ENCODE data around the gene SETBP1.

Gene SETBP1

DNA sequence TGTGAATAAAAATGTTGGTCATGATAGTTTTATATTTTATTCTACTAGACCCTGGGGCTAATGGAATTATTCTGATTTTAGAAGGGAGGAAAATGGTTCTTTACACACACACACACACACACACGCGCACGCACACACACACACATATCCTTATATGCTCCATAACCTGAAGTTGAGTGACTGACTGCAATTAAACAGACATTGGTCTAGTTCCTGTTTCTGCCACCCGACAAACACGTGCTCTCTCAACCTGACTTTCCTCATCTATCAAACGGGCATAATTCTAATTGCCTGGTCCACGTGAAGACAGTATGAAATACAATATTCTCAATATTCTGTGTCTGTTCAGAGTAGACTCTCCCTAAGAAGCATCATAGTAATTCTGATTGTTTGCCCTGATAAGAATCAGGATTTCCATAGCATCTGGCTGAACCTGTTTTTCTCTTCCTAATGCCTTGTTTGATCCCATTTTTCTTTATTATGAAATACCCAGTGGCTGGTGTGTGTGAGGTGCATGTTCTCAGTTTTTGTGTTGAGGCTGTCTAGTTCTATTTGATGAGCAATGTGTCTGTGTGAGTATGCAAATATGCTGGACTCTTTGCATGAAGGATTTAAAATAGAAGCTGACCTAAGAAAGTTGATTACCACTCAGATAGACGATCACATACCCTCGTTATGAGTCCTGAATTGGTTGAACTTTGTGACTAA, 51.0 kb downstream of the SETBP1 start:
- DNase-seq (ENCODE audit: low spot score in 2 of 2) (no peak), ATAC-seq (replicated peaks; ENCODE audit: extremely low read depth, poor library complexity, severe bottlenecking) (no peak)
- H3K36me3 Mint-ChIP-seq (ENCODE audit: insufficient read depth), result no peaks in the 10 kb centered on the region
- peaks cover 70% of the 10 kb centered on the region for H3K4me1 Mint-ChIP-seq
- H3K4me3 Mint-ChIP-seq, result no peak overlapping the region
- H3K27me3 Mint-ChIP-seq, result no peaks in the 10 kb centered on the region
- no peaks in the 10 kb centered on the region for H3K9me3 Mint-ChIP-seq
- H3K27ac Mint-ChIP-seq (ENCODE audit: low read depth), result peak overlapping the region; percentile 82

DNA sequence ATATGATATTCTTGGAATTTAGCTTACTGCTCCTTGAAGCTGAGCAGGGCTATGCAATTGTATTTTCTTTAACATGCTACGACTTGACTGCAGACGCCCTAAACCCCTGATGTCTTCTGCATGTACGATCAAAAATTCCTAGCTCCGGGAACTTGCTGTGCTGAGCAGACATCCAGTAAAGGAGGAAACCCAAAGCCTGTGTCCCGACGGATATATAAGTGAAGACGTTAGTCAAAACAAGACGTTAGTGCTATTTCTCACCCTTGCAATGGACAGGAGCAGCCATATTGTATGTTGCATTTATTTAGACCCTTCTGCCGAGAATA, 51.5 kb downstream of the SETBP1 start:
- Mint-ChIP-seq H3K27ac (ENCODE audit: low read depth) (no peak overlapping the region), H3K4me3 (no peak overlapping the region), H3K4me1 (peaks cover 65% of the 10 kb centered on the region), H3K36me3 (ENCODE audit: insufficient read depth) (no peaks in the 10 kb centered on the region), H3K9me3 (no peaks in the 10 kb centered on the region), H3K27me3 (no peaks in the 10 kb centered on the region)
- DNase-seq (ENCODE audit: low spot score in 2 of 2) (no peak), ATAC-seq (replicated peaks; ENCODE audit: extremely low read depth, poor library complexity, severe bottlenecking) (no peak)

DNA sequence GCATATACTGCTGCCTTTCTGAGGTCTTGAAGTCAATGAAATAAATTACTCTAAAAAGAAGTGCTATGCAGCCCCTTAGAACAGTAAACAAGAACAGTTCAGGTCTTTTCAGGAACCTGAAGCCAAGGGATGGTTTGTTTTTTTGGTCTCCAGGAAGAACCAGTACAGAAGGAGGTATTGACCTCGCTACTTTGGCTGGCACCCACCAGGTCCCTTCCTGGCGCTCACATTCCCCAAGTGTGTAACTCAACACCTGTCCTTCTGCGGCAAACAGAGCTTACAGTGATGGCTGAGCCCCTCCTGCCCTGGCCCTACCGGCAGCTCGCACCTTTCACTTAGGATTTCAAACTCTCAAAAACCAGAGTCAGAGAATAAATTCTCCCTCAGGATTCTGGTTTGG, 51.9 kb downstream of the SETBP1 start:
- no peak for DNase-seq (ENCODE audit: low spot score in 2 of 2)
- Mint-ChIP-seq H3K4me3 (no peak overlapping the region), H3K9me3 (no peaks in the 10 kb centered on the region), H3K4me1 (peaks cover 61% of the 10 kb centered on the region), H3K27ac (ENCODE audit: low read depth) (no peak overlapping the region), H3K36me3 (ENCODE audit: insufficient read depth) (no peaks in the 10 kb centered on the region), H3K27me3 (no peaks in the 10 kb centered on the region)
- no peak for ATAC-seq (replicated peaks; ENCODE audit: extremely low read depth, poor library complexity, severe bottlenecking)

DNA sequence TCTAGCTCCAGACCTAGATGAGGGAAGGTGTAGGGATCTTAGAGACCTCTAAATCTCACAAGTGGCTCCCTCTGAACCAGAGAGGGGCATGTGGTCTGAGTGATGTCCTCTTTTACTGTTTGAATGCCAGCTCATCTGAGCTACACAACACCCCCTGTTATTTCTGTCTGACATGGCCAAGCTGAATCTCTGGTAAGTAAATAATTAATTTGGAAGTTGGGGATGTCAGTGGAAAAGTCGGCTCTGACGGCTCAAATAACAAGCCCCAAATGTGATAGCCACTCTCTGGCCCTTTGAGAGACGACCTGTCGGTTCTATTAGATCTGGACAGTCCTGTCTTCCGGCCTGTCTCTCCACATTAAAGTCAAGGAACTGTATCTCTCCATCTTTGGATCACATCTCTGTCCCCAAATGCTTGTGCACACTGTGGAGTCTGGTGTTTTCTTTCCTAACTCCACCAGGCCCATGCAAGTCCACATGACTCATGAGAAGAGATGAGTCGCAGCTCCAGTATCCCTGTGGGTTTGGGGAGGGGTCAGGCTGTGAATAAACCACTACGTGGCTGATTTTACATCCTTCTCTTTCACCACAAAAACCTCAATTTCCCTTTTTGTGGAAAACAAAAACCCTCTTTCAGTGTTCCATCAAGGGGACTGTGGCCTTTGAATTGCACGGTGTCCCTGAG, 52.5 kb downstream of the SETBP1 start:
- Mint-ChIP-seq H3K4me3 (no peak overlapping the region), H3K4me1 (peaks cover 55% of the 10 kb centered on the region), H3K36me3 (ENCODE audit: insufficient read depth) (no peaks in the 10 kb centered on the region), H3K9me3 (no peaks in the 10 kb centered on the region), H3K27ac (ENCODE audit: low read depth) (no peak overlapping the region), H3K27me3 (no peaks in the 10 kb centered on the region)
- DNase-seq (ENCODE audit: low spot score in 2 of 2) (no peak), ATAC-seq (replicated peaks; ENCODE audit: extremely low read depth, poor library complexity, severe bottlenecking) (no peak)

DNA sequence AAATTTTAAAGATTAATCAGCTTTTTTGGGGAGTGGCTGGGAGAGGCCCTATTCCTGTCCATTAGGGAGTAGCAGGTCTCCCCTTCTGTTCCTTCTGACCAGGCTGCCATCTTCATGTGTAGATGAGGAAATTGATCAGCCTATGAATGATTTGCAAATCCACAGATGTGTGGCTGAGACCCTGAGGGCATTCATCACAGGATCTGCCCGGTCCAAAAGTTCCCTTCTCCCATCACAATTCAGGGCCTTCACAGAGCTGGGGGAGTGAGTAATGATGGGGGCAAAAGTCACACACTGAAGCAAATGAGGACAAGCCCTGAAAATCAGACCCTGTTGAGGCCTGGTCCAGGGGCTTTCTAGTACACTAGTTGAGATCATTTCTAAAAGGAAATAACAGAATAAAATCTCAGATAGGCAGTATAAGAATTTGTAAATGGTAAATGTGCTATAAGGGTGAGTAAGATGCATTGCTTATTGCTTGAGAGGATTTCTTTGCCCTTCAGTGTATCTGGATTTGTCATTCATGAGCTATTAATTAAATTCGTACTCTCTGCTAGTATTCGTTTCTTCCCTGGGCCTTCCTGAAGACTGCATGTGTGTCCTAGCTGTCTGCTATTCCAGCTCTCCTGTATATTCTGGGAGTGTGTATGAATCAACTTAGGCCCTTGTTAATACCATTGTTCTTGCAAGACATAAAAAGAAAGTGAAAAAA, 53.2 kb downstream of the SETBP1 start:
- H3K9me3 Mint-ChIP-seq, result no peaks in the 10 kb centered on the region
- H3K27me3 Mint-ChIP-seq, result no peaks in the 10 kb centered on the region
- no peak overlapping the region for H3K4me3 Mint-ChIP-seq
- peaks cover 48% of the 10 kb centered on the region for H3K4me1 Mint-ChIP-seq
- DNase-seq (ENCODE audit: low spot score in 2 of 2), result no peak
- no peaks in the 10 kb centered on the region for H3K36me3 Mint-ChIP-seq (ENCODE audit: insufficient read depth)
- H3K27ac Mint-ChIP-seq (ENCODE audit: low read depth), result no peak overlapping the region
- no peak for ATAC-seq (replicated peaks; ENCODE audit: extremely low read depth, poor library complexity, severe bottlenecking)

DNA sequence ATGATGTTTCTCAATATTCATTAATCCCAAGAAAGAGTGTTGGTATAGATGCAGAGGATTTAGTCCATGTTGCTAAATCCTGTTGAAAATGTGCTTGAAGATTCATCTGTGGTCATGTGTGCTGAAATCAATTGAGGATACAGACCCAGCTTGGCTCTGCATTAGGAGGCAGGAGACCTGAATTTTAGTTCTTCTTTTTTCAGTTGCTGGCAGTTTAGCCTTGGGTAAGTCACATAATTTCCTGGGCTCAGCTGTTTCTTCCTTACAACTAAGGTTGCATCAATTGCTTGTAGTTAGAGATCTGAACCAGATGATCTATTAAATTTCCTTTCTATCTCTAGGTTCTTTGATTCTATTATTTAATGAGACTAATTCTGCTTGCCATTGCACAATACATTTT, 54.4 kb downstream of the SETBP1 start:
- no peak overlapping the region for H3K4me3 Mint-ChIP-seq
- peaks cover 36% of the 10 kb centered on the region for H3K4me1 Mint-ChIP-seq
- H3K36me3 Mint-ChIP-seq (ENCODE audit: insufficient read depth), result no peaks in the 10 kb centered on the region
- H3K27ac Mint-ChIP-seq (ENCODE audit: low read depth), result no peak overlapping the region
- no peaks in the 10 kb centered on the region for H3K27me3 Mint-ChIP-seq
- ATAC-seq (replicated peaks; ENCODE audit: extremely low read depth, poor library complexity, severe bottlenecking) (no peak), DNase-seq (ENCODE audit: low spot score in 2 of 2) (no peak)
- H3K9me3 Mint-ChIP-seq, result no peaks in the 10 kb centered on the region

DNA sequence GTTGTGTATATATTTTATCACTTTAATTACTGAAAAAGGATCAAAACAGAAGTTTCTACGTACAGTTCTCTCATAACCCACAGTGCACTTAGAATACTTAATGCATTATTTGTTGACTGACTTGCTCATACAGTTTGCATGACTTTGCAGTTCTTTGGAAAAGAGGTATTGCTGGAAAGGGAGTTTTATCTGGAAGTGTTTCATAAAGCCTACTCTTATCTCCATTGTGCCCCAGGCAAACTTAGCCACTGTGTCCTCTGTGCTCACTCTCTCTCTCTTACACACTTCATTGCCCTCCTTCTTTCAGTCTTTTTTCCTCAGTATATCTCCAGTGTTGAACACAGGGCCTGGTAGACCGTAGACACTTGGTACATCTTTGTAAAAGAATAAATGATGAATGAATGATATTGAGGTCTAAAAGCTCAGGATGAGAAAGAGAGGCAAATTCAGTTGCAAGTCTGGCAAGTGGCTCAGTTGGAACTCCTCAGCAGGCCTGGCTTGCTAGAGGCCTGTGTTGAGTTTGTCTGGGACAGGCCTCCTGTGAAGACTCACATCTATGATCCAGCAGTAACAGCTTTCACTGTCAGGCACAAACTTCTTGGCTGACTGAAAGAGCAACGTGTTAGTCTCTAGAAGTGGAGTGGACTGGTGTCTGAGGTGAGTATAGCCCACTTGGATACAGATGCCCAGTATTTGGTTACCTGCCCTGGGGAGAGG, 56.1 kb downstream of the SETBP1 start:
- H3K36me3 Mint-ChIP-seq (ENCODE audit: insufficient read depth), result no peaks in the 10 kb centered on the region
- no peak for DNase-seq (ENCODE audit: low spot score in 2 of 2)
- no peak overlapping the region for H3K4me3 Mint-ChIP-seq
- H3K4me1 Mint-ChIP-seq, result peaks cover 20% of the 10 kb centered on the region
- H3K27ac Mint-ChIP-seq (ENCODE audit: low read depth), result no peak overlapping the region
- no peaks in the 10 kb centered on the region for H3K27me3 Mint-ChIP-seq
- no peaks in the 10 kb centered on the region for H3K9me3 Mint-ChIP-seq
- ATAC-seq (replicated peaks; ENCODE audit: extremely low read depth, poor library complexity, severe bottlenecking), result no peak

DNA sequence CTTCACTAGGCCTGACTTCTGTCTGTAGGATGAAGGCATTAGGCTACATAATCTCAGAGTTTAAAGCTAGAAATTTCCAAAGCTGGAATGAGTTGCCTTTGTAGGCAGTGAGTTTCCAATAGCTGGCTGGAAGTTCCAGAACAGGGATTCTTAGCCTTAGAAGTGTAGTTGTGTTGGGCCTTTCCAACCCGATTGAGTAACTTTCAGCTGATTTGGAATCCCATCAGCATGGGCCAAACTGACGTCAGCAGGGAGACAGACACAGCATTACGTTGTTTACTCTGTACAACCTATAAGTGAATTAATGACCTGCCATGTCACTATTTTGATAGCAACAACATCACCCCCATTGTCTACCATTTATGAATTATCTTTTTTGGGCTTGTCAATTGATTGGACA, 56.9 kb downstream of the SETBP1 start:
- no peak overlapping the region for H3K27ac Mint-ChIP-seq (ENCODE audit: low read depth)
- no peaks in the 10 kb centered on the region for H3K27me3 Mint-ChIP-seq
- H3K4me1 Mint-ChIP-seq, result peaks cover 15% of the 10 kb centered on the region
- DNase-seq (ENCODE audit: low spot score in 2 of 2), result no peak
- peaks cover 1% of the 10 kb centered on the region for H3K36me3 Mint-ChIP-seq (ENCODE audit: insufficient read depth)
- no peaks in the 10 kb centered on the region for H3K9me3 Mint-ChIP-seq
- ATAC-seq (replicated peaks; ENCODE audit: extremely low read depth, poor library complexity, severe bottlenecking), result no peak
- H3K4me3 Mint-ChIP-seq, result no peak overlapping the region

DNA sequence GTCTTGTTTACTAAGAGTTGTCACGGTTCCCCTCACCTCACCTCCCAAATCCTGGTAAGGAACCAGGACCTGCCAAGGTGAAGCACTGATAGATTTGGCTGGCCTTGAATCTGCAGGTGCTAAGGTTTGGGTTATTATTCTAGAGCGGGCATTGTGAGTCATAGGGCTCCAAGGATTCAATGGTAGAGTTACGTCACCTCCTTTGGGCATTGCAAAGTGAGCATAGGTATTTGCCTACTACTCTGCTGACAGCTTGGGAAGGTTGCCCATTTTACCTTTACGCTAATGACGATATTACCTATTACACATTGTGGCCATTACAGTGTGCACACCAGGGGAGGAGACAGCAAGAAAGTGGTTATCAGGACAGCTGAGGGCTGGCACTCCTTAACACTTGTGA, 59.3 kb downstream of the SETBP1 start:
- no peak overlapping the region for H3K27ac Mint-ChIP-seq (ENCODE audit: low read depth)
- H3K9me3 Mint-ChIP-seq, result no peaks in the 10 kb centered on the region
- peaks cover 1% of the 10 kb centered on the region for H3K36me3 Mint-ChIP-seq (ENCODE audit: insufficient read depth)
- H3K4me3 Mint-ChIP-seq, result no peak overlapping the region
- H3K27me3 Mint-ChIP-seq, result no peaks in the 10 kb centered on the region
- H3K4me1 Mint-ChIP-seq, result no peaks in the 10 kb centered on the region
- DNase-seq (ENCODE audit: low spot score in 2 of 2) (no peak), ATAC-seq (replicated peaks; ENCODE audit: extremely low read depth, poor library complexity, severe bottlenecking) (no peak)

DNA sequence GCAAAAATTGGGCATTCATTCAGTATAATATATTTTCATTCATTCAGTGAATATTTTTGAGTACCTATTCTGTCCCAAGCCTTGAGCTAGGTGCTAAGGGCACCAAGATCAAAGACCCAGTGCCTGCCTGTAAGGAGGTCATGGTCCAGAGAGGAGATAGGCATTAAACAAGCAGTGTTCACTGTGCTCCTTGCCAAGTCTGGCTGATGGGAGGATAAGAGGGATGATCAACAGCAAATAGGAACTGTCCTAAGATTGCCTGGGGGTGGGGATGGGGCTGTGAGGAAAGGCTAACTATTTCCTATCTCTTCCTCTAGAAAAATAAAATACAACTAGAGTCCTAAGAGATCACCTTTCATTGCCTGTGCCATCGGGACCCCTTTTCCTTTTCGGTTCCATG, 60.4 kb downstream of the SETBP1 start:
- ATAC-seq (replicated peaks; ENCODE audit: extremely low read depth, poor library complexity, severe bottlenecking) (no peak), DNase-seq (ENCODE audit: low spot score in 2 of 2) (no peak)
- H3K4me3 Mint-ChIP-seq, result no peak overlapping the region
- no peak overlapping the region for H3K27ac Mint-ChIP-seq (ENCODE audit: low read depth)
- H3K27me3 Mint-ChIP-seq, result no peaks in the 10 kb centered on the region
- H3K36me3 Mint-ChIP-seq (ENCODE audit: insufficient read depth), result peaks cover 1% of the 10 kb centered on the region
- H3K4me1 Mint-ChIP-seq, result no peaks in the 10 kb centered on the region
- no peaks in the 10 kb centered on the region for H3K9me3 Mint-ChIP-seq

DNA sequence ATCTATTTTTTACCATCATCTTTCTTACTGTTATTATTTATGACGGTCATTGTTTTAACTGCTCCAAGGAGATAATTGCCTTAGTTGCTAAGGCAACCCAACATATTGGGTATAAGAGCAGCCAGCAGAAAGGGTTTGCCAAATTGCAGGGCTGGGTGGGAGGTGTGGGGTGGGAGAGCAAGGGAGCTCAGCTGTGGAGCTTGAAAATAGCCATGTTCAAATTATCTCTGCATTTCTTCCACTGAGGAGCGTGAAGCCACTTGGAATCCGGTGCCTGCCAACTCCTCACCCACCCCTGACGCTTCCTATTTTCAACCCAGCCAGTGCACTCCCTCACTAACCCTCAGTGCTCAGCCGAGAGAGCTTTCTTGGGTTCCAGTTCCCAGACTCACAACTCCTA, 60.8 kb downstream of the SETBP1 start:
- no peak overlapping the region for H3K4me3 Mint-ChIP-seq

DNA sequence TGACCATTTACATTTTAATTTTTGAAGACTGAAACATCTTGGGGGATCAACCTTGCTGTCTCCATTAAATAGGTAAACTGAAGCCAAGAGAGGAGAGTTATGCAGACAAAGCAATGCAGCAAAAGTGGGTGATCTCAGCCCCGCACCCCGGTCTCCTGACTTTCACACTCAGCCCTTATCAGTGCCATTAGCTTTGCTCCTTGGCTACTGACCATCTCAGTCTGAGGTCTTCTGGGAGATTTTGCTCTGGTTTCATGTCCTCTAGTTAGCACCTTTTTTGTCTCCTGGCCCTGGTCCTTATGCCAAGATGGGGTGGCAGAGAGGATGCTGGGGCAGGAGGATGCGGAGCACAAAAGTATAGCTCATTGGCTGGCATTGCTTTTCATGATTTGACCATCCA, 61.4 kb downstream of the SETBP1 start:
- Mint-ChIP-seq H3K27me3 (no peaks in the 10 kb centered on the region), H3K36me3 (ENCODE audit: insufficient read depth) (peaks cover 1% of the 10 kb centered on the region), H3K4me1 (no peaks in the 10 kb centered on the region), H3K9me3 (no peaks in the 10 kb centered on the region), H3K27ac (ENCODE audit: low read depth) (no peak overlapping the region), H3K4me3 (no peak overlapping the region)
- ATAC-seq (replicated peaks; ENCODE audit: extremely low read depth, poor library complexity, severe bottlenecking), result no peak
- no peak for DNase-seq (ENCODE audit: low spot score in 2 of 2)

More for the DNA sequence above, 60.8 kb downstream of the SETBP1 start:
- ATAC-seq (replicated peaks; ENCODE audit: extremely low read depth, poor library complexity, severe bottlenecking) (no peak), DNase-seq (ENCODE audit: low spot score in 2 of 2) (no peak)
- Mint-ChIP-seq H3K36me3 (ENCODE audit: insufficient read depth) (peaks cover 1% of the 10 kb centered on the region), H3K27me3 (no peaks in the 10 kb centered on the region), H3K4me1 (no peaks in the 10 kb centered on the region), H3K9me3 (no peaks in the 10 kb centered on the region), H3K27ac (ENCODE audit: low read depth) (no peak overlapping the region)

Measured in central memory CD8-positive, alpha-beta T cell (primary cell).